Measurements from ENCODE around the gene SAP30BP.

DNA sequence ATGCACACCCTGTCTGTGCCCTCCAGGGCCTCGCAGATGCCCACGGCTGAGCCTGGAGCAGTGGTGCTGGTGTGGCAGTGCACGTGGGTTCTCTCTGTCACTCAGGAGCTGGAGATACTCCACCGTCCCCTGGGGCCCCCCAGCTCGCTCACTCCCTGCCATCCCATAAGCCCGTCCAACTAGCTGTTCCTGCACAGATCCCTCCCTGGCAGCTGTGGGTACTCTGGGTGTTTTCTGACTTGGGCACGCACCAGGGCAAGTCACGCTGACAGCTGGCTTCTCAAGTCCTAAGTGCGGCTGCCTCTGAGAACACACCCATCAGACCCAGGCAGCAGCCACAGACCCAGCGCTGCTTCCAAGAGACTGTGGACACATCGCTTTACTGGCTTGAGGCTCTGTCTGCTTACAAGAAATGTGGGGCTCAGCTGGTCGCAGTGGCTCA lies 28.7 kb downstream of the SAP30BP start:
- TF ChIP-seq, protein P1, sequence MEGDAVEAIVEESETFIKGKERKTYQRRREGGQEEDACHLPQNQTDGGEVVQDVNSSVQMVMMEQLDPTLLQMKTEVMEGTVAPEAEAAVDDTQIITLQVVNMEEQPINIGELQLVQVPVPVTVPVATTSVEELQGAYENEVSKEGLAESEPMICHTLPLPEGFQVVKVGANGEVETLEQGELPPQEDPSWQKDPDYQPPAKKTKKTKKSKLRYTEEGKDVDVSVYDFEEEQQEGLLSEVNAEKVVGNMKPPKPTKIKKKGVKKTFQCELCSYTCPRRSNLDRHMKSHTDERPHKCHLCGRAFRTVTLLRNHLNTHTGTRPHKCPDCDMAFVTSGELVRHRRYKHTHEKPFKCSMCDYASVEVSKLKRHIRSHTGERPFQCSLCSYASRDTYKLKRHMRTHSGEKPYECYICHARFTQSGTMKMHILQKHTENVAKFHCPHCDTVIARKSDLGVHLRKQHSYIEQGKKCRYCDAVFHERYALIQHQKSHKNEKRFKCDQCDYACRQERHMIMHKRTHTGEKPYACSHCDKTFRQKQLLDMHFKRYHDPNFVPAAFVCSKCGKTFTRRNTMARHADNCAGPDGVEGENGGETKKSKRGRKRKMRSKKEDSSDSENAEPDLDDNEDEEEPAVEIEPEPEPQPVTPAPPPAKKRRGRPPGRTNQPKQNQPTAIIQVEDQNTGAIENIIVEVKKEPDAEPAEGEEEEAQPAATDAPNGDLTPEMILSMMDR (IDR thresholded peaks at IDR 0.05; ENCODE audit: low read depth, low read length, missing input control), result no peak
- TF ChIP-seq GABPA (IDR thresholded peaks at IDR 0.05 in 1 of 2, conservative IDR thresholded peaks at IDR 0.05 in 1 of 2) (no peak), FOXA1 (IDR thresholded peaks at IDR 0.05) (no peak), YY1 (IDR thresholded peaks at IDR 0.05) (no peak), RAD21 (IDR thresholded peaks at IDR 0.05) (no peak), SP1 (IDR thresholded peaks at IDR 0.05) (no peak), TAF1 (conservative IDR thresholded peaks at IDR 0.05) (no peak), RXRA (IDR thresholded peaks at IDR 0.05) (no peak), EGR1 (IDR thresholded peaks at IDR 0.05; ENCODE audit: low read depth in 2 of 2) (no peak), HNF4G (IDR thresholded peaks at IDR 0.05) (no peak)
- TF ChIP-seq, protein P2, sequence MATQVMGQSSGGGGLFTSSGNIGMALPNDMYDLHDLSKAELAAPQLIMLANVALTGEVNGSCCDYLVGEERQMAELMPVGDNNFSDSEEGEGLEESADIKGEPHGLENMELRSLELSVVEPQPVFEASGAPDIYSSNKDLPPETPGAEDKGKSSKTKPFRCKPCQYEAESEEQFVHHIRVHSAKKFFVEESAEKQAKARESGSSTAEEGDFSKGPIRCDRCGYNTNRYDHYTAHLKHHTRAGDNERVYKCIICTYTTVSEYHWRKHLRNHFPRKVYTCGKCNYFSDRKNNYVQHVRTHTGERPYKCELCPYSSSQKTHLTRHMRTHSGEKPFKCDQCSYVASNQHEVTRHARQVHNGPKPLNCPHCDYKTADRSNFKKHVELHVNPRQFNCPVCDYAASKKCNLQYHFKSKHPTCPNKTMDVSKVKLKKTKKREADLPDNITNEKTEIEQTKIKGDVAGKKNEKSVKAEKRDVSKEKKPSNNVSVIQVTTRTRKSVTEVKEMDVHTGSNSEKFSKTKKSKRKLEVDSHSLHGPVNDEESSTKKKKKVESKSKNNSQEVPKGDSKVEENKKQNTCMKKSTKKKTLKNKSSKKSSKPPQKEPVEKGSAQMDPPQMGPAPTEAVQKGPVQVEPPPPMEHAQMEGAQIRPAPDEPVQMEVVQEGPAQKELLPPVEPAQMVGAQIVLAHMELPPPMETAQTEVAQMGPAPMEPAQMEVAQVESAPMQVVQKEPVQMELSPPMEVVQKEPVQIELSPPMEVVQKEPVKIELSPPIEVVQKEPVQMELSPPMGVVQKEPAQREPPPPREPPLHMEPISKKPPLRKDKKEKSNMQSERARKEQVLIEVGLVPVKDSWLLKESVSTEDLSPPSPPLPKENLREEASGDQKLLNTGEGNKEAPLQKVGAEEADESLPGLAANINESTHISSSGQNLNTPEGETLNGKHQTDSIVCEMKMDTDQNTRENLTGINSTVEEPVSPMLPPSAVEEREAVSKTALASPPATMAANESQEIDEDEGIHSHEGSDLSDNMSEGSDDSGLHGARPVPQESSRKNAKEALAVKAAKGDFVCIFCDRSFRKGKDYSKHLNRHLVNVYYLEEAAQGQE (IDR thresholded peaks at IDR 0.05), result no peak
- TF ChIP-seq, protein P3, sequence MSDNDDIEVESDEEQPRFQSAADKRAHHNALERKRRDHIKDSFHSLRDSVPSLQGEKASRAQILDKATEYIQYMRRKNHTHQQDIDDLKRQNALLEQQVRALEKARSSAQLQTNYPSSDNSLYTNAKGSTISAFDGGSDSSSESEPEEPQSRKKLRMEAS (IDR thresholded peaks at IDR 0.05), result no peak
- TF ChIP-seq, protein P4, sequence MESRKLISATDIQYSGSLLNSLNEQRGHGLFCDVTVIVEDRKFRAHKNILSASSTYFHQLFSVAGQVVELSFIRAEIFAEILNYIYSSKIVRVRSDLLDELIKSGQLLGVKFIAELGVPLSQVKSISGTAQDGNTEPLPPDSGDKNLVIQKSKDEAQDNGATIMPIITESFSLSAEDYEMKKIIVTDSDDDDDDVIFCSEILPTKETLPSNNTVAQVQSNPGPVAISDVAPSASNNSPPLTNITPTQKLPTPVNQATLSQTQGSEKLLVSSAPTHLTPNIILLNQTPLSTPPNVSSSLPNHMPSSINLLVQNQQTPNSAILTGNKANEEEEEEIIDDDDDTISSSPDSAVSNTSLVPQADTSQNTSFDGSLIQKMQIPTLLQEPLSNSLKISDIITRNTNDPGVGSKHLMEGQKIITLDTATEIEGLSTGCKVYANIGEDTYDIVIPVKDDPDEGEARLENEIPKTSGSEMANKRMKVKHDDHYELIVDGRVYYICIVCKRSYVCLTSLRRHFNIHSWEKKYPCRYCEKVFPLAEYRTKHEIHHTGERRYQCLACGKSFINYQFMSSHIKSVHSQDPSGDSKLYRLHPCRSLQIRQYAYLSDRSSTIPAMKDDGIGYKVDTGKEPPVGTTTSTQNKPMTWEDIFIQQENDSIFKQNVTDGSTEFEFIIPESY (IDR thresholded peaks at IDR 0.05), result no peak
